Activated T-cell treated with anti-CD3 and anti-CD28 coated beads for 1 hour (primary cell): Measurements from ENCODE around the gene GALNT9.
"Not testable (repeated sequence)": the region's sequence is repeated elsewhere in the genome, so short reads cannot be mapped to it uniquely, and the experiment has no call there.

Experiments
- DNase-seq: peaks from one replicate; pipeline ENCODE4 v3.0.0-alpha.2; 2020; ENCODE audit warnings: low read depth

The GALNT9 gene

DNA sequence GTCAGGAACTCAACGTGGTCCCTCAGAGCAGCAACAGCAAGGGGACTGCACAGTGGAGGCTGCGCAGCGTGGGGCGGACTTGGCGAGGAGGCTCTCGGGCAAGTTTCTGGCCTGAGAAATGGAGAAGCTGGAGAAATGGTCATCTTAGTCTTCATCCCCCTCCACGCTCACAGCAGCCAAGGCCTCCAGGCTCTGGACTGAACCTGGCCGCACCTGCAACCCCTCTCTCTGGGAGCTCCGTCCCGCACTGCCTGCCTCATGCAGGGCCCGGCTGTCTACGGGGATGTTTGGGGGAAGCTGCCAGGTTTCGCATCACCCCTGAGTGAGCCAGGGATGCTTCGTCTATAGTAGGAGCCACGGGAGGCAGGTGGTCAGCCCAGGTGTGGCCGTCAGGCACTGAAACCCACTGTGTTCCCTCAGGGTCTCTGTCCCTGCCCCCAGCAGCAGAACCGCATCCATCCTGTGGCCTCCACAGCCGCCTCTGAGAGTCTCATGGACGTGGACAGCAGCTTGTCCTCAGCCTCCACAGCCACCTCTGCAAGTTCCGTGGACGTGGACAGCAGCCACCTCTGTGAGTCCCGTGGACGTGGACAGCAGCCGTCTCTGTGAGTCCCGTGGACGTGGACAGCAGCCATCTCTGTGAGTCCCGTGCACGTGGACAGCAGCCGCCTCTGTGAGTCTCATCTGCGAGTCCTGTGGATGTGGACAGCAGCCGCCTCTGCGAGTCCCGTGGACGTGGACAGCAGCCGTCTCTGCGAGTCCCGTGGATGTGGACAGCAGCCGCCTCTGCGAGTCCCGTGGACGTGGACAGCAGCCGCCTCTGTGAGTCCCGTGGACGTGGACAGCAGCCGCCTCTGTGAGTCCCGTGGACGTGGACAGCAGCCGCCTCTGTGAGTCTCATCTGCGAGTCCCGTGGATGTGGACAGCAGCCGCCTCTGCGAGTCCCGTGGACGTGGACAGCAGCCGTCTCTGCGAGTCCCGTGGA, 29.1 kb upstream of the GALNT9 start:
- not testable (repeated sequence) for DNase-seq

DNA sequence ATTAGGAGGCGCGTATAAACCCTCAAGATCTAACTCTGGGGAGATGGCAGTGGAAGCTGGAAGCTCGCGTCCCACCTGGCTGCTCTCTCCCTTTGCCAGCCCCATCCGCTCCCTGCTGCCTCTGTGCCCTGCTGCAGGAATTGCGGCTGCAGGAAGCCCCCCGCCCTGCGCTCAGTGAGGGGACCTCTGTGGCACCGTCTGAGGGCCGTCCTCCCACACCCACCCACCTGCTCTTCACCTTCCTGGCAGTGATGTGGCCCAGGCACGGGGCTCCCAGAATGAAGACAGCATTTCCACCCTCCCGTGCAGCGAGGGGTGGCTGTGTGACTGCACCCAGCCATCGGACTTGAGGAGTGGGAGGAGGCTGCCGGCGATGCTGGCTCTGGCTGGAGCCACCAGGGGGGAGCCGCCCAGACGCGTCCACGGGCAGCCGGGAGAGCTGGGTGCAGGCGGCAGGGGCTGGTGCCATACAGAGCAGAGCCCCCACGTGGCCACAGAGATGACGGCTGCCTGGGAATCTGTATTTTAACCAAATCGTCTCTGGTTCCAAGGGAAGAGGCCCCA, 28.3 kb upstream of the GALNT9 start:
- no peak for DNase-seq

DNA sequence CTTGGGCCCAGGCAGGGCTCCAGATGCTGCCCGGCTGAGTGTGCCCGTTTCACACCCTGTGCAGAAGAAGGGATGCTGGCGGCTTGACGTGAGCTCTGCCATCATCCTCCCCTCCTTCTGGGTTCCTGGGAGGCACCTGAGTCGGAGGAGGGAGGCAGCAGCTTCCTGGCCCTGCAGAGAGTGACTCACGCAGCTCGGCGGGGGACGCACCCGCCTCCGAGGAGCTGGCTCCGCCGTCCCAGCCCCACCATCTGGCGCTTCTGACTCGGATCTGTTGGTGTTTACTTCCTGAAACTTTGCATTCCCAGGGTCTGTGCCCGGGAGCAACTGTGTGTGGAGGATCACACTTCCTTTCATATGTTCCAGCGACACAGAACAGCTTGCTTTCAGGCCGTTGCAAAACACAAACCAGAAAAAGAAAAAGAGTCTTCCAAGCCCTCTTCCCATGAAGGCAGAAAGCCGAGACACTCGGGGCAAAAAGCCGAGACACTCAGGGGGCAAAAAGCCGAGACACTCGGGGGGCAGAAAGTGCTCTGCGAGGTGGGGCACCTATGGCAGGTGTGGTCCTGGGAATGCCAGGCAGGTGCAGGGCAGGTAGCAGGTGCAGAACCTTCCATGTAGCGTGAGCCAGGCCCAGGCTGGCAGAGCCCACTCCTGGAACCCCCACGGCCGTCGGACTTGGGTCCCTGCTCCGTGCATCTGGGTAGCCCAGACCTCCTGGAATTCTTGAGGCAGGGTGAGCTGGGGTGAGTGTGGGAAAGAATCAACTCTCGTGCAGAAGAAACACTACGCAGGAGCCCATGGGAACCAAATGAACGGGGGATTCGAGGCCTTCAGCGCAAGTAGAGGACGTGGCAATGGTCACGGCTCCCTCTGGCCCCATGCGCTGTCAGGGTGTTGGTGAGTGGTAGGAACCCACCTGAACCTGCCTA, 27.6 kb upstream of the GALNT9 start:
- DNase-seq, result no peak

DNA sequence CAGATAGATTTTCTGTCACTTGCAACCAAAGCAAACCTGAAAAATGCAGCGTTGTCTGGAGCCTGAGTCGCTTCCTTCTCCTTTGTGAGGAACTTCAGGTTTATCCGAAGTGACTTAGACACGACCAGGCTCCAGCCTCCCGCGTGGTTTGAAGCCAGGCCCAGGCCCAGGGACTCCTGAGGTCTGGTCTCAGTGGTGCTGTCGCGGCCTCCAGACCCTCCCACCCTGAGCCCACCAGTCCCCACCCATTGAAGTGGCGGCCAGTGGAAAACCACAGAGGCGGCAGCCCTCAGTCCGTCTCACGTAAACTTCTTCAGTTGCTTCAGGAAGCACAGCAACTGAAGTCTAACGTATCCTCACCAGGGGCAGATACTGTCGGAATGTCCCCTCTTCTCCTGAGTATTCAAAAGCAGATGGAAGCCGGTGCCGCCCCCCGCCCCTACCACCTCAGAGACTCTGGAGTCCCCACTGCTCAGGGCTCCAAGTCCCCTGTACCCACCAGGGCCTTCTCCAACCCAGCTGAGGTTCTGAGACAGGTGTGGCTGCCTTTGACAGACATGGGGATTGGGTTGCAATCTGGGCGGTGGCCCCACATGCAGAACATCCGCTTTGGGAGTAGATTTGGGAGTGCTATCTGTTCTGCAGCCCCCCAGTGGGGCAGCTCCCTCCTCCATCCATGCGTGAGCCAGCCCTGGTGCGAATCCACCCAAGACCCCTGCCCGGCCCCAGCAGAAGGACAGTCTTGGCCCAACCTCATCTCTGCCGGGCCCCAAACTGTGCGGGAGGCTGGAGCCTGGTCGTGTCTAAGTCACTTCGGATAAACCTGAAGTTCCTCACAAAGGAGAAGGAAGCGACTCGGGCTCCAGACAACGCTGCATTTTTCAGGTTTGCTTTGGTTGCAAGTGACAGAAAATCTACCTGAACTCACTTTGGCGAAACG, 26.6 kb upstream of the GALNT9 start:
- no peak for DNase-seq

DNA sequence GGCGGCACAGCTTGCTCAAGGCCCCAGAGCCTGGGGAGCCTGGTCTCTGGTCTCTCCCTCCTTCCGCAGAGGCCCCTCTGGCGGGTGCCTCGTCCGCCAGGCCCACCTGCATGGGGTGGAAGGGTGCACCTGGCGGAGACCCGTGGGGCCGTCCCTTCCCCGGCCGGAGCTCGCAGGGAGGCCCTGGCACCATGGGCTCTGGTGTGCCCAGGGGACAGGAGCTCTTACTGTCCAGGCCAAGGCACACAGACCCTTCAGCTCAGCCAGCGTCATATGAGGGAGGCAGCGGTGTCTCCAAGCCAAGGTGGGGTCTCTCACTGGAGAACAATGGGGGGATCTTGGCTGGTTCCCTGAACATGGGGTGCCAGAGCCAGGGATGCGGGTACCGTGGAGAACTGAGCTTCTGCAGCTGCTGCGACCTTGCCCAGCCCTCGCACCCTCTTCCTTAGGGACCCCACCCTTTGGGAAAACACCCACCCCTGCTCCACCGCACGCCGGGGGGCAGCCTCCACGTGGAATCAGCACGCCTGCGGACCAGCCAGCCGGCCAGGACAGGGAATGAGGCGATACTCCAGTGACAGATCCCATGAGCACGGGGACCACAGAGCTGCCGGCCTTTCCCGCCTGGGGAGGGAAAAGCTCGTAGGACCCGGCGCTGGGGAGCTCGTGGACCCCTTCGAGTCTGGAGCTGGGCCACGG, 25.7 kb upstream of the GALNT9 start:
- DNase-seq, result no peak

DNA sequence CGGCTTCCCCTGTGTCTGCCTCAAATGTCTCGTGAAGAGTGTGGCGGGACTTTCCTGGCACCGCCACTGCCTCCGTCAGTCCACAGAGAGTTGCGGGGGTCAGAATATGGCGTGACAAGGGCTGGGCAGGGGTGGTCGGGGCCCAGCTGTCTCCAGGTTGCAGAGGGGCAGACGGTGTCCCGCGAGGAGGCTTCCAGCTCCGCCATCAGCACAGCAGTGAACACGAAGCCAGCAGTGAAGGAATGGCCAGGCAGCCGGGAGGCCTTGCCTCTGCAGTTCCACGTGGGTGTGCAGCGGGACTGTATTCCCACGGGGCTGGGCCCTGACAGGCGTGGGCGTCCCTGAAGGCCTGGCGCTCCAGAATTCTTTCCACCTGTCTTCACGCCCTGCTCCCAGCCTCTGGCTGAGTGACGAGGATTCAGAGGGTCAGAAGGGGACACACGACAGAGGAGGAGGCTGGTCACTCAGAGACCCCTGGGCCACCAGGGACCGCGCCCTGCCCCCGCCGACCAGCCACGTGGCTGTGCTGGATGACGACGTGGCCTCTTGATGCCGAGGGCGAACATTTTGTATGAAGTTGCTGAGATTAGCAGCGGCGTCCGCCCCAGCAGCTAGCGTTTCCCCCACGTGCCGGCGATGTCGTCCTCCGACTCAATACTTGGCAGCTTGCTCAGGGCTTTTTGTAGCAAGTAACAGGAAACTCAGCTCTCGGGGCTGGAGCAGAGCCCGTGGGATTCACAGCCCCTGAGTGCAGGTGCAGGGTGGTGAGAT, 25.0 kb upstream of the GALNT9 start:
- DNase-seq, result no peak

DNA sequence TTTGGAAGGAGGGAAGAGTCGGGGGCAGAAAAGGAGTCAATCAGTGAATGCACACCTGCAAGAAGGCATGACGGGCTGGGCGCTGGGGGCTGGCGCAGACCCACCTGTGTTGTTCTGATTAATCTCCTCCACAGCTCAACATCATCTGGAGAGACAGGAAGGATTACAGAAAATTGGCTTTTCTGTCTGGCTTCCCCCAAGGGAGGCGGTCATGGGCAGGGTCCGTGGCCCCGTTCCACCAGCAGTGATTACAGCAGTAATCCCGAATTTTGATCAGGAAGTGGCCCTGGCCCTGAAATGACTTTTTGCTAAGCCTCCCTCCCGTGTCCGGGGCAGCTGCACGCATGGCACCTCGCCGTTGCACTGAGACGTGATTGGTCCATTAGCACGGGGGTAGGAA, 24.4 kb upstream of the GALNT9 start:
- DNase-seq, result no peak

DNA sequence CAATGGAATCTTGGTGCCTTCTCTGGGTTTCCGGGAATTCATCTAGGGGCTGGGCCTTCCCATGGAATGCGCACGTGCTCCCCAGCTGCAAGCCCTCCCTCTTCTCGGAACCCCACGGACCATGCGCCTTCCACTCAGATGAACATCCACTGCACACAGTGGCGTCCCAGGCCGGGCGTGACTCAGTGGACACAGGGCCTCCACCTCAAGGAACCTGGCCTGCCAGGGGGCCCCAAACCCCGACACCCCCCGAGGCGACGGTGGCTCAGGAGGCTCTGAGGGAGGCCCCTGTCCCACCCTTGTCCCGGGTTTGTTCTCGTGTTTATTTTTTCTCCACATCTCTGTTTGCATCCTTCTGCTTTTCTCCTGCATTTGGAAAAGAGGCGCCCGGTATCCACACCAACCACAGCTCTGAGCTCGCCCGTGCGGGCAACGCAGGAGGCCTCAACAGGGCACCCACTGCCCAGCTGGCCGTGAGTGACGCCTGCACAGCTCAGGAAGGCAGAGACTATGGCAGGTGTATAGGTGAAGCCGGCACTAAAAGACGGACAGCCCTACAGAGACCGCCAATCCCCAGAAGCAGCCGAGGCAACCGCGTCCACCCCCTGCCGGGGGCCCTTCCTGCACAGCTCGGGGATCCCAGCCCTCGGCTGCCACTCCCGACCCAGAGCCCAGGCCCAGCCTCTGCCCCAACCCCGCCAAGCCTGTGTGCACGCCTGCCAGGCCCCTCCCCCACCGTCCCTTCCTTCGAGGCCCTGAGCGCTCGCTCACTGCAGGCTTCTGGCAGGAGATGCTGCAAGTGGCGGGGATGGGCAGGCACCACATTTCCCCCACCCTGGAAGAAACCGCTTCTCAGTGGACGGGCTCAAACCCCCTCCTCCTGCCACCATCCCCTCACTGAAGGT, 23.8 kb upstream of the GALNT9 start:
- no peak for DNase-seq

DNA sequence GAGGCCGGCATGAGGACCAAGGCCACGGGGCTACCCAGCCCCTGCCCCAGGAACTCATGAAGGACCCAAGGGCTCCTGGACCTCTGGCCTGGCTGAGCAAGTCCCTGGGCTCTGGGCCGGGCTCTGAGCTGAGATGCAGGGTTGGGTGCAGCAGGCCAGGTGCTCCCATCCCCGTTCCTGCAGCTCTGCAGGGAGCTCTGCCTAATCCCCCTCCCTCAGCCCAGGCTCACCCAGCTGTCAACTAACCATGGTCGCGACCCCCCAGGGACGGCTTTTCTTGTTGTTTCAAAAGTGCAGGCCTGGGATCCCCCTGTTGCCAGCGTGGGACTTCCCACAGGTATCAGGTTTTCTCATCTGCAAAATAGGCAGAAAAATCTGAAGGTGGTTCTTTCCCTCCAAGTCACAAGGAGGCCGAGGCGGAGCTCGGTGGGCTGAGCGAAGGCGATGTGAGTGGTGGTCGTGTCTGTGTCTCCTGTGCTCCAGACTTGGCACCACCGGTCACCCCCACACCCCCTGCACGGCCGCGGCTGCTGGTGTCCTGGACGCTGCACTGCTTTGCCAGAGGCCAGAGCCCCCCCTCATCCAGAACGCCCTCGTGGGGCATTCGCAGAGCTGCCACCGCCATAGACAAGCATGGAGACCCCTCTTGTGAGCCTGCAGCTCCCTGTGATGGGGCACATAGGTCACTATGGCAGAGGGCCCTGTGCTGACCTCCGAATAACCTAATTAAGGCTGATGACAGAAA, 22.5 kb upstream of the GALNT9 start:
- DNase-seq, result no peak

DNA sequence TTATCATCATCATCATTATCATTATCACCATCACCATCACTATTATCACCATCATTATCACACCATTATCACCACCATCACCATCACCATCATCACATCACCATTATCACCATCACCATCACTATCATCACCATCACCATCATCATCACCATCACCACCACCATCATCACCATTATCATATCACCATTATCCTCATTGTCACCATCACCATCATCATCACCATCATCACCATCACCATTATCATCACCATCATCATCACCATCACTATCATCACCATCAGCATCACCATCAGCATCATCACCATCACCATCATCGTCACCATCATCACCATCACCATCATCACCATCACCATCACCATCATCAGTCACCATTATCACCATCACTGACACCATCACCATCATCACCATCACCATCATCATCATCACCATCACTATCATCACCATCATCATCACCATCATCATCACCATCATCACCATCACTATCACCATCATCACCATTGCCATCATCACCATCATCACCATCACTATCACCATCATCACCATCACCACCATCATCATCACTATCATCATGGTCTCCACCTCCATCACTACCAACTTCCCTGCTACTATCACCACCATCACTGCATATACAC, 20.2 kb upstream of the GALNT9 start:
- no peak for DNase-seq

DNA sequence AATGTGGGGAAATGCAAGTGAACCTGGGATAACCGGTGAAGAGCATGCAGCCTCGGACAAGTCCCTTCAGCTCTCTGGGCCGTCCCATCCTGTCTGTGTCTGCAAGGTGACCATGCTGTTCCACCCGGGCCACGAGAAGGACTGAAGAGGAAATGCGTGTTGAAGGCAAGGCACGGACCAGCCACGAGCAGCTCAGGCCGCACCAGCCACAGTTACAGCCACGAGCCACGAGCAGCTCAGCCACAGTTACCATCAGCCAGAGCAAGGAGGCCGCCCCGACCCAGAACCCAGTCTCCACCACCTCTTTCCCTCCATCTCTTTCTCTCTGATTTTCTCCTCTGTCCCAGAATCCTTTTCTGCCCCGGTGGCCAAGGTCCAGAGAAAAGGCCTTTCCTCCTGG, 18.8 kb upstream of the GALNT9 start:
- DNase-seq, result no peak

DNA sequence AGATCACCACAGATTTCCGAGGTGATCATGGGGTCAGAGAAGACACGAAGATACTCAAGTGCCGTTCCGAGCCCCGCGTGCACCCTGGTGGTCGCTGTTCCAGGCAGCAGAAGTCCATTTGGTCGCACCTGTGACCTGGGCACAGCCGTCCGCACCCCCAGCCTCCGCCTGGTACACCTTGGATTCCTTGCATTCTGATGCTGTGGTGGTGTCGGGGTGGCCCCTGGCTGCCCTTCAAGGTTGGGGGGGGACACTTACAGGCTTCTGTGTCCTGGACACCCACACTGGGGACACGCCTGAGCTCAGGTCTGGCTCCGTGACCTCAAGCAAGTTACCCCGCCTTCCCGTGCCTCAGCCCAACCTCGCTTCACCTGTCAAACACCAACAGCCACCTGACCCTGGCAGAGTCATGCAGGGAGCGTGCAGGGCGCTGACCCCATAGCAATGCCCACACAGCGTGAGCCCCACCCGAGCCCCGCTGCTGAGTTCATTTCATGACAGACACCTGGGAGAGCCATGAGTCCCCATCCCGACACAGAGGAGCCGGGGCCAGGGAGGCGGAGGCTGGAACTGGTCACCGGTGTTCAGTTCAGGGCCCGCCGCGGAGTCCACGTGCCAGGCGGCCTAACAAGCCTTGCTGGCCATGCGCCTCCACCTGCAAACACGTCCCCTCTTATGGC, 17.9 kb upstream of the GALNT9 start:
- DNase-seq, result no peak

DNA sequence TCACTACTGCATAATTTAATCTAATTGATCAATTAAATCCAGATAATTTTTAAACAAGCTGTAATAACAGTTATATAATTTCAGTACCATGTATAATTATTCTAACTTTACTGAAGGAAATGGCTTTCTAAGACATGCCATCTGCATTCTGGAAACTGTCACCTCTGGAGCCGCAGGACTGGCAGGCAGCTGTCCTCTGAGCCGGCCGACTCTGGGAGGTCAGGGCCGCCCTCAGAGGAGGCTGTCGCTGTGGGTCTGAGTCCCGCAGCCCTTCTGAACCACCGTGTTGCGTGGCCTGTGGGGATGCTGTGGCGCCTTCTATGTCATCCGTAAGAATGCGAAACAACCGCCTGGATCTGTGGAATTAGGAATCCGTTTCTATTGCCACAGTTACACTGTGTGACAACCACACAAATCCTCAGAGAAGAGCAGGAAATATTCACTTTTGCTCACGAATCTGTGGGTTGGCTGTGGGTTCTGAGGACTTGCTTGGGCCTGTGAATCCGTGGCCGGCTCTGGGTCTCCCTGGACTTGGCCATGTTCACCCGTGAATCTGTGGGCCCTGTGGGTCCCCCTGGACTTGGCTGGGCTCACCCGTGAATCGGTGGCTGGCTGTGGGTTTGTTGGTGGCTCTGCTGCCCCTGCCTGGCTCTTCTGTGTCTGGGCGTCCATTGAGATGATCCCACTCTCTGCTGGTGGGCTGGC, 17.2 kb upstream of the GALNT9 start:
- no peak for DNase-seq

DNA sequence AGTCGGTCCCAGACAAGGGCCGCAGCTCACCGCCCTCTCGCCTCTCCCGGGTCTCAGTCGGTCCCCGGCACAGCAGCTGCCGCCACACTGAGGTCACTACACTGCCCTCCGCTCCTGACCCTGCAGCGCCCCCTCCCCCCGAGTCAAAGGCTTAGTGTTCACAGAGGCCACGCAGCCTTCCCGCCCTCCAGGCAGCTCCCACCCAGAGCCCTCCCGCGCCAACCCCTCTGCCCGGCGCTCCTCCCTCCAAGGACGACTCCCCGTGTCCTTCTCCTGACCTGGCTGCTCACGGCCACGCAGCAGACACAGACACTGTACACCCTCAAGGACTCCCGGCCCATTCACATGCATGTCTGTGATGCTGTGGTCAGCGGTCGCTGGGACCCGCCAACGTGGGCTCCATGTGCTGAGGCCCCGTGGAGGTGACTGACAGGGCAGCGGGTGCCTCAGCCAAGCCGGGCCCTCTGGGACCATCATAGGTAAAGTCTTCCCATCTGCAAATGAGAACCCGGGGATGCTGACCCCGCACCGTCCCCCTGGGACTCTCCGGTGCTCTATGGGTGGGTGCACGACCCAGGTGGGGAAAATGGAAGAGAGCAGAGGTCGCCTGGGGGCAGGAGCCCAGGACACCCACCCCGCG, 16.3 kb upstream of the GALNT9 start:
- DNase-seq, result no peak

DNA sequence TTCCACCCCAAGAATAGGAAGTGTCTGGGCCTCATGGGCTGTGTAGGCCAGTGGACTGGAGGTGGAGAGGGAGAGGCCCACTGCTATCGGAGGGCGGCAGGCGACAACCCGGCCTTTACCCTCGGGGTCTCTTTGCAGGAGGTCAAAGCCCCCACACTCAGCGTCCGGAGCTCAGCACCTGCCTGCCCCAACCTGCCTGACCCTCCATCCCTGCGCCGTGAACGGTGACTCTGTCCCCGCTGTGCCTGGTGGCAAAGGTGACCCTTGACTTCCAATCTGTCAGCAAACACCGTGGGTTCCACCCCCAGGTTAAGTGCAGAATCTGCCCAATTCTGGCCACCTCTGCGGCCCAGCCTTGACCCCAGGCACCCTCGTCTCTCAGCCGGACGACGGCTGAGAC, 15.7 kb upstream of the GALNT9 start:
- no peak for DNase-seq

DNA sequence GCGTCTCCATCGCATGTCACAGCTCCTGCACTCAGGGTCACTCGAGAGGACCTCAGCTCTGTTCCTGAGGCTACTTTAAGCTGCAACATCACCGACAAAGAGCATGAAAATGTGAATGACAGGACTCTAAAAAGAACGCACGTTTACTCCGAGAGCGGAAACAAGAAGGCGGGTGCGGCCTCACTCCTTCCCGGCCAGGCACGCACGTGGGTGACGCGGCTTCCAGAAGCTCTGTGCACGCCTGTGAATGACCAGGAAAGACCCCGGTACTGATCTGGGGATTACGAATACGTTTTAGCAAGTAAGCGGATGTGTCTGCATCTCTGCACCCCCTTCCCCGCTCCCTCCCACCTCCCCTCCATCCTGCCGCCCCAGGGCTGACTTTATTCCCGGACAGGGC, 15.2 kb upstream of the GALNT9 start:
- DNase-seq, result no peak
